Kidney epithelial cell (primary cell): Measurements from ENCODE around the gene PPP2R5C. TPM values are rescaled to one million over a fixed set of nuclear protein-coding genes. Genes with fewer than 3 reads are reported as not detected.
A peak's percentile ranks its signal among the peaks of the same experiment; 100 is the strongest.

Source experiments
- DNase-seq: peaks from one replicate; pipeline ENCODE4 v3.0.0-alpha.2; 2010; ENCODE audit warnings: low read depth
- H3K27me3 ChIP-seq: 2 replicates; pipeline ENCODE4 v1.6.0; 2011; ENCODE audit warnings: low read length; ENCODE audit not compliant: control insufficient read depth, insufficient read depth
- H3K36me3 ChIP-seq: 2 replicates; pipeline ENCODE4 v1.5.1; 2011; ENCODE audit warnings: low read length; ENCODE audit not compliant: control insufficient read depth, insufficient read depth
- H3K4me3 ChIP-seq: 2 replicates; pipeline ENCODE4 v1.5.1; 2011; ENCODE audit warnings: low read depth, mild to moderate bottlenecking, control low read depth, low read length
- CTCF ChIP-seq: IDR thresholded peaks from 2 replicates; pipeline ENCODE4 v1.5.1; 2011; ENCODE audit warnings: mild to moderate bottlenecking, moderate library complexity, low read length, control low read depth, inconsistent platforms; ENCODE audit not compliant: insufficient read depth, poor library complexity, severe bottlenecking
- total RNA-seq: library from RNA; depleted of rRNA; stranded (reverse); fragments of >200 nt; gene quantifications from 2 replicates; pipeline ENCODE4 v1.2.3, GENCODE V29; 2015

Gene PPP2R5C
- total RNA-seq, 1 donor from 2014 or later: 79.6 TPM

GRCh38 chr14:101963656-101964296, 202.3 kb downstream of the PPP2R5C start:
- no peak for TF ChIP-seq CTCF
- Histone ChIP-seq H3K36me3 (no peaks in the 10 kb centered on the region), H3K4me3 (peak overlapping the region; percentile 3), H3K27me3 (no peaks in the 10 kb centered on the region)
- DNase-seq: no peak

- peak; percentile 53 for DNase-seq
- no peak for TF ChIP-seq CTCF
- H3K27me3 ChIP-seq: no peaks in the 10 kb centered on the region
- no peaks in the 10 kb centered on the region for H3K36me3 ChIP-seq
- H3K4me3 ChIP-seq: peak within 1 kb of the TSS; percentile 62
Measured at GRCh38 chr14:101964297-101965180, 203.0 kb downstream of the PPP2R5C start, which contains the start of gene DYNC1H1. DYNC1H1 (plus strand) TSS chr14:101964573; CDS start chr14:101964692, 119 bp downstream.

GRCh38 chr14:101965181-101965544, 203.7 kb downstream of the PPP2R5C start:
- no peaks in the 10 kb centered on the region for H3K27me3 ChIP-seq
- TF ChIP-seq CTCF: no peak
- DNase-seq: no peak
- no peaks in the 10 kb centered on the region for H3K36me3 ChIP-seq
- peak overlapping the region; percentile 62 for H3K4me3 ChIP-seq

GRCh38 chr14:101965770-101966722, 204.5 kb downstream of the PPP2R5C start:
- H3K4me3 ChIP-seq: peak overlapping the region; percentile 62

More at GRCh38 chr14:101965770-101966722, 204.5 kb downstream of the PPP2R5C start:
- Histone ChIP-seq H3K27me3 (no peaks in the 10 kb centered on the region), H3K36me3 (no peaks in the 10 kb centered on the region)
- DNase-seq: no peak
- no peak for TF ChIP-seq CTCF
